ENCODE data around the gene GPBAR1. TPM values are rescaled to one million over a fixed set of nuclear protein-coding genes. Genes with fewer than 3 reads are reported as not detected.

GPBAR1 gene
- total RNA-seq, 1 donor, result 2.9 TPM

Other genes starting within 250 kb of the GPBAR1 start
- 1.0 TPM for gene RUFY4, start 191.8 kb upstream of the GPBAR1 start, total RNA-seq
- 0.73 TPM for gene CXCR2, start 135.0 kb upstream of the GPBAR1 start, total RNA-seq
- 0.10 TPM for gene CXCR1, start 94.1 kb upstream of the GPBAR1 start, total RNA-seq
- 551 TPM for gene ARPC2, start 43.8 kb upstream of the GPBAR1 start, total RNA-seq
- gene AAMP, start 9.1 kb downstream of the GPBAR1 start, total RNA-seq, result 27.1 TPM
- gene PNKD, start 9.5 kb downstream of the GPBAR1 start, total RNA-seq, result 14.2 TPM
- gene TMBIM1, start 31.5 kb downstream of the GPBAR1 start, total RNA-seq, result 87.5 TPM
- gene CATIP, start 95.8 kb downstream of the GPBAR1 start, total RNA-seq, result not detected
- gene SLC11A1, start 121.3 kb downstream of the GPBAR1 start, total RNA-seq, result 126 TPM
- 59.7 TPM for gene CTDSP1, start 138.9 kb downstream of the GPBAR1 start, total RNA-seq
- gene VIL1, start 158.1 kb downstream of the GPBAR1 start, total RNA-seq, result 2.1 TPM